A549 treated with dexamethasone at 1 μM for 4 hours (cell line): ENCODE measurements around the gene CREBBP. TPM values are rescaled to one million over a fixed set of nuclear protein-coding genes. Genes with fewer than 3 reads are reported as not detected.

Source experiments
- total RNA-seq: library from RNA; stranded (reverse); fragments of 200-300 nt; extraction: Qiagen RNA extraction; gene quantifications from 5 replicates; pipeline ENCODE4 v1.2.3, GENCODE V29; 2022

CREBBP gene
- total RNA-seq: 12.1 to 22.9 TPM (median 21.2 TPM) in 5 replicates

GRCh38 chr16:3880623-3881498 lies at the start of gene CREBBP:
Gene CREBBP (minus strand): TSS chr16:3880713. CDS start chr16:3879916, 797 bp downstream.

GRCh38 chr16:3717235-3718018 lies 163.1 kb downstream of the CREBBP start, which contains the start of gene TRAP1:
Gene TRAP1 (minus strand): TSS chr16:3717524. CDS start chr16:3717508, 16 bp downstream.

Other genes with a start within 250 kb of the CREBBP start
- 1.6 to 4.2 TPM (median 3.9 TPM) in 5 replicates for gene DNASE1, start 226.0 kb downstream of the CREBBP start, total RNA-seq
- 104 to 143 TPM (median 140 TPM) in 5 replicates for gene TRAP1, start 163.2 kb downstream of the CREBBP start, total RNA-seq
- gene ADCY9, start 235.7 kb upstream of the CREBBP start, total RNA-seq: 5.1 to 9.7 TPM (median 8.3 TPM) in 5 replicates